ENCODE measurements around the gene TBX4.

TBX4 gene

GRCh38 chr17:61533797-61534196 lies 81.6 kb downstream of the TBX4 start:
- DNase-seq: no peak

GRCh38 chr17:61534414-61534813 lies 82.2 kb downstream of the TBX4 start:
- no peak for DNase-seq
